Smooth muscle cell (in vitro differentiated cells): ENCODE results near the gene GTPBP4. TPM values are rescaled to one million over a fixed set of nuclear protein-coding genes. Genes with fewer than 3 reads are reported as not detected.
A peak's percentile ranks its signal among the peaks of the same experiment; 100 is the strongest.

ENCODE experiments used
- DNase-seq: peaks from one replicate; lab custom pipeline; 2025; ENCODE audit not compliant: unreplicated experiment; lab: John Stamatoyannopoulos, UW
- H2AFZ ChIP-seq: fragments of 200-600 bp; sonication (generic); 2 replicates; pipeline ENCODE4 v1.6.0; 2016; ENCODE audit warnings: antibody characterized with exemption, low read depth, mild to moderate bottlenecking
- H3F3A ChIP-seq: fragments of 200-600 bp; sonication (generic); 2 replicates; pipeline ENCODE4 v1.6.0; 2017; ENCODE audit warnings: antibody characterized with exemption, low read depth
- H3K27ac ChIP-seq: fragments of 200-600 bp; sonication (generic); 2 replicates; pipeline ENCODE4 v1.5.1; 2016; ENCODE audit warnings: low read depth, mild to moderate bottlenecking
- H3K27me3 ChIP-seq: fragments of 200-600 bp; sonication (generic); 2 replicates; pipeline ENCODE4 v1.6.1; 2016; ENCODE audit warnings: low read depth, mild to moderate bottlenecking
- H3K36me3 ChIP-seq: fragments of 200-600 bp; sonication (generic); 2 replicates; pipeline ENCODE4 v1.5.1; 2016; ENCODE audit warnings: low read depth
- H3K4me1 ChIP-seq: fragments of 200-600 bp; sonication (generic); 2 replicates; pipeline ENCODE4 v1.5.1; 2016; ENCODE audit warnings: low read depth
- H3K4me2 ChIP-seq: fragments of 200-600 bp; sonication (generic); 2 replicates; pipeline ENCODE4 v1.6.0; 2016; ENCODE audit warnings: mild to moderate bottlenecking
- H3K4me3 ChIP-seq: fragments of 200-600 bp; sonication (generic); 2 replicates; pipeline ENCODE4 v1.5.1; 2016; ENCODE audit warnings: mild to moderate bottlenecking
- H3K79me2 ChIP-seq: fragments of 200-600 bp; sonication (generic); 2 replicates; pipeline ENCODE4 v1.6.0; 2016; ENCODE audit warnings: low read depth, mild to moderate bottlenecking
- H3K9ac ChIP-seq: fragments of 200-600 bp; sonication (generic); 2 replicates; pipeline ENCODE4 v1.6.0; 2016; ENCODE audit warnings: low read depth
- H3K9me3 ChIP-seq: fragments of 200-600 bp; sonication (generic); replicated peaks from 2 replicates; pipeline ENCODE4 v1.5.1; 2016; ENCODE audit warnings: low read depth
- H4K20me1 ChIP-seq: fragments of 200-600 bp; sonication (generic); 2 replicates; pipeline ENCODE4 v1.6.0; 2016; ENCODE audit warnings: low read depth
- WGBS: methylation state at CpG from one replicate; pipeline ENCODE4 v1.1.7; 2016; ENCODE audit warnings: low lambda C conversion rate; 5-methylcytosine and 5-hydroxymethylcytosine counted together
- polyA plus RNA-seq: library from polyadenylated mRNA; unstranded; fragments of >200 nt; fragmentation: Nextera tagmentation; extraction: Ambion mirVana; gene quantifications from 2 replicates; pipeline ENCODE4 v1.2.1, GENCODE V29; 2016
- total RNA-seq: library from RNA; depleted of rRNA; stranded (reverse); fragments of >200 nt; gene quantifications from 2 replicates; pipeline ENCODE4 v1.2.3, GENCODE V29; 2014
- TF ChIP-seq, protein P1 (sequence below): fragments of 200-600 bp; sonication (generic); IDR thresholded peaks from 2 replicates; pipeline ENCODE4 v1.5.1; 2017; ENCODE audit warnings: borderline replicate concordance, mild to moderate bottlenecking, antibody characterized with exemption; ENCODE audit not compliant: insufficient read depth, poor library complexity, severe bottlenecking

GTPBP4 gene
- total RNA-seq, result 36.8 and 52.1 TPM in 2 replicates
- polyA plus RNA-seq, result 42.5 and 60.5 TPM in 2 replicates

DNA sequence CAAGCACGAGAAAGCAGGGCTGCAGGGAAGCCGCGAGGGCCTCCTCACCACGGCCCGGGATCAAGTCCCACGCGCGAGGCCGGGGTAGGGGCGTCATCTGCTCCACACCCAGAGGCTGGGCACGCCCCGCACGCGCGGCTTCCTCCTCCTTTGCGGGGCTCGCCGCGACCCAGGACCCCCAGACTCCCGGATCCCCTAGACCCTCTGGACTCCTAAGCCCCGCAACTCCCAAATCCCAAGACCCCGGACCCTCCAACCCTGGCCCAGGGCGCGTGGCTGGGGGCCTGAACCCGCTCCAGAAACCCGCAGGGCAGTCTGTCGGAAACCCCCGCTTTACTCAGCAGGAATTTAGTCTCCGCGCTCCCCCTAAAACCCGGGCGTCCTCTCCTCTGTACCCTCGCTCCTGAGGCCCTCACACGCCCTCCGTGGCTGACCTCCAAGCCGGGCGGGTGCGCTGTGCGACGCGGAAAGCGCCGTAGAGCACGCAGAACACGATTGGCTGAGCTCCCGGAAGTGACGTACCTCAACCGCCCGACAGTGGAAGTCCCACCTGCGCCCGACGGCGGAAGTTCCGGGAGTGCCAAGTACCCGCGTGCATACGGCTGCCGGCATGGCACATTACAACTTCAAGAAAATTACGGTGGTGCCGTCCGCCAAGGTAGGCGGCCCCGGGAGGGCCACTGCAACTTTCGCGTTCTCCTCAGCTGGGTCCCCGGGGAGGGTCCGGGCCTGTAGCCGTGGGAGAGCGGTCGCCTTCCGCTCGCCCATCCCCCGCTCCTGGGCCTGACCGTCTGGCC, at the start of gene GTPBP4:
Gene GTPBP4 (plus strand): TSS at position 565 of the 797 bp plus-strand sequence. CDS start 46 bp downstream, at position 611.
- H3K79me2 ChIP-seq, result peaks cover 46% of the 10 kb centered on the region
- peaks cover 8% of the 10 kb centered on the region for H3K4me1 ChIP-seq
- no peaks in the 10 kb centered on the region for H3K9me3 ChIP-seq
- no peaks in the 10 kb centered on the region for H3F3A ChIP-seq
- peak within 1 kb of the TSS; percentile 100 for H3K4me2 ChIP-seq
- no peaks in the 10 kb centered on the region for H3K27me3 ChIP-seq
- under 1% methylated on average over 73 of the region's 74 CpGs for WGBS
- peaks cover 38% of the 10 kb centered on the region for H4K20me1 ChIP-seq
- peak within 1 kb of the TSS; percentile 56 for H2AFZ ChIP-seq
- peak within 1 kb of the TSS; percentile 99 for H3K27ac ChIP-seq
- TF ChIP-seq, protein P1, sequence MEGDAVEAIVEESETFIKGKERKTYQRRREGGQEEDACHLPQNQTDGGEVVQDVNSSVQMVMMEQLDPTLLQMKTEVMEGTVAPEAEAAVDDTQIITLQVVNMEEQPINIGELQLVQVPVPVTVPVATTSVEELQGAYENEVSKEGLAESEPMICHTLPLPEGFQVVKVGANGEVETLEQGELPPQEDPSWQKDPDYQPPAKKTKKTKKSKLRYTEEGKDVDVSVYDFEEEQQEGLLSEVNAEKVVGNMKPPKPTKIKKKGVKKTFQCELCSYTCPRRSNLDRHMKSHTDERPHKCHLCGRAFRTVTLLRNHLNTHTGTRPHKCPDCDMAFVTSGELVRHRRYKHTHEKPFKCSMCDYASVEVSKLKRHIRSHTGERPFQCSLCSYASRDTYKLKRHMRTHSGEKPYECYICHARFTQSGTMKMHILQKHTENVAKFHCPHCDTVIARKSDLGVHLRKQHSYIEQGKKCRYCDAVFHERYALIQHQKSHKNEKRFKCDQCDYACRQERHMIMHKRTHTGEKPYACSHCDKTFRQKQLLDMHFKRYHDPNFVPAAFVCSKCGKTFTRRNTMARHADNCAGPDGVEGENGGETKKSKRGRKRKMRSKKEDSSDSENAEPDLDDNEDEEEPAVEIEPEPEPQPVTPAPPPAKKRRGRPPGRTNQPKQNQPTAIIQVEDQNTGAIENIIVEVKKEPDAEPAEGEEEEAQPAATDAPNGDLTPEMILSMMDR, result no peak
- no peaks in the 10 kb centered on the region for H3K36me3 ChIP-seq
- DNase-seq, result peak; percentile 73
- H3K4me3 ChIP-seq, result peak within 1 kb of the TSS; percentile 100
- peak within 1 kb of the TSS; percentile 100 for H3K9ac ChIP-seq

DNA sequence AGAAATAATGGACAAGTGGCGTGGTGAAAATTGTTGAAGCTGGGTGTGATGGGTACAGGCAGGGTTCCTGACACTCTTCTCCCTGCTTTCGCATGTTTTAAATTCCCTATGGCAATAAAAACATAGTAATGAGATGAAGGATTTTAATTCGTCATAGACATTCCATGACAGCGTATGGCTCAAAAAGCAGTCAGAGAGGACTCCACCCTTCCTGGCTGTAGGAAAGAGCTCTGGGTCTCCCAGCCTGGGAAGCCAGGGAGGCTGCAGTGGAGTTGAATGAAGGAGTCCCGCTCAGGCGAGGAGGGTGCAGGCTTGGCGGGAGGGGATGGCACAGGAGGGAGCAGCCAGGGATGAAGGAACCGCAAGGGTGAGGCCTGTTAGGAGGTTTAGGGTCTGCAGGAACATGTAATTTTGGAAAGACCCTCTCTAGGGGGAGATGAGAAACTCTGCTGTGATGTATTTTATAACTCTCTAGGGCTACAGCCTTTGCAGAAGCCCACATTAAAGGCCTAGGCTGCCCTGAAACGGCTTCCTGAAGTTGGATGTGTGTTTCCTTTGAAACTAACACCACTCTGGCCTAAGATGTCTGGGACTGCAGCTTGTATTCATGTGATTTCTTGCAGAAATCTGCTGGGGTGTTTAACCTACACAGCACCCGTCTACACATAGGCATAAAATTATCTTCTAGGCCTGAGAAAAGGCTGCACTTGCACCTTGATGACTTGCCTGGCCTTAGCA, 49.1 kb upstream of the GTPBP4 start:
- H3K9me3 ChIP-seq, result no peaks in the 10 kb centered on the region
- H3K27me3 ChIP-seq, result no peaks in the 10 kb centered on the region
- no peak for DNase-seq
- 91% methylated on average over 10 of the region's 10 CpGs for WGBS
- no peak overlapping the region for H3K27ac ChIP-seq
- H3K36me3 ChIP-seq, result no peaks in the 10 kb centered on the region
- H3K9ac ChIP-seq, result no peak overlapping the region
- H4K20me1 ChIP-seq, result no peaks in the 10 kb centered on the region
- no peak overlapping the region for H3K4me2 ChIP-seq
- no peaks in the 10 kb centered on the region for H3F3A ChIP-seq
- TF ChIP-seq, protein P1, result no peak
- H3K4me1 ChIP-seq, result no peaks in the 10 kb centered on the region
- H3K79me2 ChIP-seq, result no peaks in the 10 kb centered on the region
- H3K4me3 ChIP-seq, result no peak overlapping the region
- H2AFZ ChIP-seq, result no peak overlapping the region

DNA sequence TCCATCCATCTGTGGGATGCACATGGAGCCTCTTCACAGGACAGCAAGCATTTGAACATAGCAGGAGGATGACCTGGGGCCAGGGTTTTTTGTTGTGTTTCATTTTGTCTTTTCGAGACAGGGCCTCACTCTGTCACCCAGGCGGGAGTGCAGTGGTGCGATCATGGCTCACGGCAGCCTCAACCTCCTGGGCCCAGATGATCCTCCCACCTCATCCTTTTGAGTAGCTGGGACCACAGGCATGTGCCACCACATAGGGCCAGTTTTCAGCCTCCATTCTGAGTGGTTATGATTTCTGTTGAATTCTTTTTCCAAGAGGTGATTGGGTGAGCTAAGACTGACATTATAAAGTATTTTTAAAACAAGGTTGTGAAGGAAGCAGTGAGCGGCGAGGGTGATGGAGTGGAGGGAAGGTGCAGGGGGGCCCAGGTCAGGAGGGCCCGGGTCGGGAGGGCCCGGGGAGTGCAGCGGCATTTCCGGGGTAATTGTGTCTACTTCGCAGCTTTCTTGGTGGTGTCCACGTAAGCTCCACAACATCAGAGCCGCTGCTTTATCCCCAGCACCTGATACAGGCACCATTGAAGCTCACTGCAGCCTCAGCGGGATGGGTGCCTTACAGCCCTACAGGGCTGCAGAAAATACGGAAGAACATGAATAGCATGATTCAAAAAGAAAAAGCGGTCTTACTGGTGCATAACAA, 44.8 kb upstream of the GTPBP4 start:
- H2AFZ ChIP-seq, result no peak overlapping the region
- no peak for DNase-seq
- no peak overlapping the region for H3K4me3 ChIP-seq
- no peaks in the 10 kb centered on the region for H3K4me1 ChIP-seq
- no peaks in the 10 kb centered on the region for H4K20me1 ChIP-seq
- H3K4me2 ChIP-seq, result no peak overlapping the region
- H3K9me3 ChIP-seq, result no peaks in the 10 kb centered on the region
- TF ChIP-seq, protein P1, result no peak
- no peaks in the 10 kb centered on the region for H3K36me3 ChIP-seq
- H3K79me2 ChIP-seq, result no peaks in the 10 kb centered on the region
- 95% methylated on average over 11 of the region's 17 CpGs for WGBS
- no peaks in the 10 kb centered on the region for H3F3A ChIP-seq
- no peak overlapping the region for H3K27ac ChIP-seq
- H3K27me3 ChIP-seq, result no peaks in the 10 kb centered on the region
- no peak overlapping the region for H3K9ac ChIP-seq
